ENCODE data around the gene NEUROD6.

NEUROD6 gene

DNA sequence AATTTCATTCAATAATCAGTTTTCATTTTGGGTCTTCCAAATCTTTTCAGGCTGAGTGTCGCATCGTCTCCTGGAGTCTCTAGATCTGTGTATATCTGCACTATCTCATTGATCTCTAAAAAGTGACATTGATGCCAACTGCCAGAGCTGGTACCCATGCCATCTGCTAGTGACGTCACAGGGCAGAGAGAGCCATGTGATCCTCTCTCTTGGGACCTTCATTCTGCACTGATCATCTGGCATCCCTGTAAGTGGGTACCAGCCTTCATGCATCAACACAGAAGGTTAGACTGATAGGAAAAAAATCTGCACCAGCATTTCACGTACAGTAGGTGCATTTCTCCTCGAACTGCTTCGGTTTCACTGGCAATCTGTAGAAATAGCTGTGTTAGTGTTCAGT is at the start of gene NEUROD6:
TSS of gene NEUROD6 (minus strand) at position 124 of the 400 bp plus-strand sequence. CDS start 1,458 bp downstream, outside the sequence.
- no peak for DNase-seq (ENCODE audit: low read depth)
- no peak within 1 kb of the TSS for H3K4me3 ChIP-seq (replicated peaks; ENCODE audit: low read depth, low read length)
- TF ChIP-seq, protein P1, sequence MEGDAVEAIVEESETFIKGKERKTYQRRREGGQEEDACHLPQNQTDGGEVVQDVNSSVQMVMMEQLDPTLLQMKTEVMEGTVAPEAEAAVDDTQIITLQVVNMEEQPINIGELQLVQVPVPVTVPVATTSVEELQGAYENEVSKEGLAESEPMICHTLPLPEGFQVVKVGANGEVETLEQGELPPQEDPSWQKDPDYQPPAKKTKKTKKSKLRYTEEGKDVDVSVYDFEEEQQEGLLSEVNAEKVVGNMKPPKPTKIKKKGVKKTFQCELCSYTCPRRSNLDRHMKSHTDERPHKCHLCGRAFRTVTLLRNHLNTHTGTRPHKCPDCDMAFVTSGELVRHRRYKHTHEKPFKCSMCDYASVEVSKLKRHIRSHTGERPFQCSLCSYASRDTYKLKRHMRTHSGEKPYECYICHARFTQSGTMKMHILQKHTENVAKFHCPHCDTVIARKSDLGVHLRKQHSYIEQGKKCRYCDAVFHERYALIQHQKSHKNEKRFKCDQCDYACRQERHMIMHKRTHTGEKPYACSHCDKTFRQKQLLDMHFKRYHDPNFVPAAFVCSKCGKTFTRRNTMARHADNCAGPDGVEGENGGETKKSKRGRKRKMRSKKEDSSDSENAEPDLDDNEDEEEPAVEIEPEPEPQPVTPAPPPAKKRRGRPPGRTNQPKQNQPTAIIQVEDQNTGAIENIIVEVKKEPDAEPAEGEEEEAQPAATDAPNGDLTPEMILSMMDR (IDR thresholded peaks at IDR 0.05; ENCODE audit: low read length, missing control alignments): no peak

DNA sequence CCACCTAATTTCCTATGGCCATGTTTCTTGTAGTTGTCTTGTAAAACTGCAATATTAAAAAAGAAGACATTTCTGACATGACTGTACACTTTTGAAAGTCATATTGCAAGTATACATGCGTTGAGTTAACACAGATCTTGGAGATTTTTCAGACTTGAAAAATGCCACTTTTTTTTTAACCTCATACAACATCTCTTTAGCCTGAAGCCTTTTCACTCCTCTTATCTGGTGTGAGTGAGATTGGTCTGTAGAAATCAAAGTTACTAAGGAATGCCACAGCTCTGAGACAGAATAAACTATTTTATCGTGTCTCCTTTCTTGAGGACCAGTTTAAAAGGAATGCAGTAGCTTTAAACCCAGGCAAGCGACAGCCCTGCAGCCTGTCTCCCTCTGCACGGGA is 43.9 kb upstream of the NEUROD6 start:
- TF ChIP-seq, protein P1 (IDR thresholded peaks at IDR 0.05; ENCODE audit: low read length, missing control alignments): no peak
- H3K4me3 ChIP-seq (replicated peaks; ENCODE audit: low read depth, low read length): no peak overlapping the region
- DNase-seq (ENCODE audit: low read depth): no peak

DNA sequence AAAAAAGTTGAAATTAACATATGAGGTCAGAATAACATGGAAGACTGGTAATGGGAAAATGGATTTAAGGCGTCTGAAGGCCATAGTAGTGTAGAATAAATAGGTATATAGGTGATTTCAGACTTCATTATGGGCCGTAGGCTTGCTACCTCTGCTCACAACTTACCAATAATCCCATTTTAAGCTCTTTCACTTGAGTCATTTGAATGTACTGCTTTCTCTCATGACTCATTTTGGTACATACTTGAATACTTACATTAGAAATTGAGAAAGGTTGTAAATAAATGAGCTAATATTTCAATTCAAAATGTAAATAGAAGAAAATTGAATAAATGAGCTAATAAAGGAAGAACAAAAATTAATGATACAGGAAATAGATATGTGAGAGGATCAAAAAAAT is 42.2 kb upstream of the NEUROD6 start:
- TF ChIP-seq, protein P1 (IDR thresholded peaks at IDR 0.05; ENCODE audit: low read length, missing control alignments): no peak
- DNase-seq (ENCODE audit: low read depth): no peak
- no peak overlapping the region for H3K4me3 ChIP-seq (replicated peaks; ENCODE audit: low read depth, low read length)

- TF ChIP-seq, protein P1 (IDR thresholded peaks at IDR 0.05; ENCODE audit: low read length, missing control alignments): peak; percentile 74
- H3K4me3 ChIP-seq (replicated peaks; ENCODE audit: low read depth, low read length): no peak overlapping the region
- peak; percentile 50 for DNase-seq (ENCODE audit: low read depth)
These were observed 33.1 kb upstream of the NEUROD6 start for GRCh38 chr7:31373337-31374289.

DNA sequence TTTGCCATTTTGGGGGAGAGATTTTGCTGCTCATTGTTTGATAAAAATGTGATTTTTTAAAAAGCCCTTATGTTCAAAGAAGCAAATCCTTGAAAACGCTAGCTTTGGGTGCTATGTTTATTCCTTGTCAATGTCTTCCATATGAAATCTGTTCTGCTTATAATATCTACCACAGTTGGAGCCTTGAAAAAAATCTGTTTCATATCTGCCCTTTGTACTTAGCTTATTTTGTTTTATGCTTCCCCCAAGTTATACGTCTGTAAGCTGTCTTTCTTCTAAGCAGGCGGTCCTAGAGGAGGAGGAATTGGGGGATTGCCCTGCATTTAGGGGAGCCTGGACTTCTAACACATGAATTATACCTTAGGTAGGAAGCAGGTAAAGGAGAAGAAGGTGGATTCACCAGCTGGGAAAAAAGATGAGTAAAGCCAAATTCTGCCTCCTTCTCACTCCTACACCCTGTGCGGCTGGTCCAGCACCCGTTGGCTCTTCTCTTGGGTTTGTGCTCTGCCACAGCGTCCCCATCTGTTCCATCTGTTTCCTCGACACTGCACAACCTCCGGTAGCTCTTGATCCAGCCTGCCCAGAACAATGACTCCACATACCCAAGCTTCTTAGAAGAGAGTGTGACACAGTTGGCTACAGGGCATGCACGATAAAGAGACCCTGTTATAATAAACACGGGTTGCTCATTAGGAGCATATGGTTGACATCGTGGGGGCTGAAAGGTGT is 31.9 kb upstream of the NEUROD6 start:
- no peak overlapping the region for H3K4me3 ChIP-seq (replicated peaks; ENCODE audit: low read depth, low read length)
- DNase-seq (ENCODE audit: low read depth): no peak
- TF ChIP-seq, protein P1 (IDR thresholded peaks at IDR 0.05; ENCODE audit: low read length, missing control alignments): no peak

- TF ChIP-seq, protein P1 (IDR thresholded peaks at IDR 0.05; ENCODE audit: low read length, missing control alignments): no peak
- no peak overlapping the region for H3K4me3 ChIP-seq (replicated peaks; ENCODE audit: low read depth, low read length)
- no peak for DNase-seq (ENCODE audit: low read depth)
These were observed 31.1 kb upstream of the NEUROD6 start for GRCh38 chr7:31371621-31372020.

Data from fibroblast of pulmonary artery (primary cell).